GM21723 (cell line): ENCODE results near the gene LPAR3.
A peak's percentile ranks its signal among the peaks of the same experiment; 100 is the strongest.

ENCODE experiments used
- ATAC-seq: cut with Tn5 transposase; IDR thresholded peaks from one replicate; pipeline ENCODE4 v1.9.1; 2021; ENCODE audit warnings: mild to moderate bottlenecking, moderate library complexity; ENCODE audit not compliant: unreplicated experiment

LPAR3 gene

GRCh38 chr1:84780000-84780716, 112.8 kb downstream of the LPAR3 start:
- ATAC-seq, result no peak

DNA sequence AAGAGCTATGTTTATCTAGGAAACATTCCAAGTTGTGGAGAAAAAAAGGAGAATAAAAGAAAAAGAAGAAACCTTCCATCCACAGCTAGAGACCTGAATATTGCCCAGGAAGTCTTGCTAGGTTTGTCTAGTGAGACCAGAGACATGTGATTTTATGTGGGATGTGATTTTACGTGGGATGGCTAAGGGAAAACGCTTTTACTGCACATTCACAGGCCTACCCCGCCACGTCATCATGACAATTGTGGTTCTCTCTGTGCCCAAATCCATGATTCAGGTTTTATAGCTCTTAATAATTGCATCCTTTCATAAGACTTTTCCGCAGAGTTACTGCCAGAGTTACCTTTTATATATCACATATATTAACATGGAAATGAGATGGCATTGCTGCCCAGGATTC, 116.4 kb downstream of the LPAR3 start:
- ATAC-seq, result no peak

DNA sequence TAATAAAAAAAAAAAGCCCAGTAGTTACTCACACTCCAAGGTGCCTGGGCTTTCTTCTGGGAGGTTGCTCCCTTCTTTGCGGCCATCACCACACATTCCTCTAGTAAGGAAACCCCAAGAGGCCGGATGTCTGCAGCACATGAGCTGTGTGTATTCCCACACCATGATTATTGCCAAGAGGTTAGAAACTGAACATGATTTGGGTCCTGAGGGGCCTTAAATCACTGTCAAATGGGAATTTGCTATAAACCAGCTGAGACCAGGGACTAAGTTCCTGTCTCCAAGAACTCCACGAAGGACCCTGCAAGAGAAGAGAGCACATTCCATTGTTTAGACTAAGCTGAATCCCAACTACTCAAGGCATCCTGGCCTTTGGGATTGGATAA, 117.5 kb downstream of the LPAR3 start:
- ATAC-seq, result no peak

DNA sequence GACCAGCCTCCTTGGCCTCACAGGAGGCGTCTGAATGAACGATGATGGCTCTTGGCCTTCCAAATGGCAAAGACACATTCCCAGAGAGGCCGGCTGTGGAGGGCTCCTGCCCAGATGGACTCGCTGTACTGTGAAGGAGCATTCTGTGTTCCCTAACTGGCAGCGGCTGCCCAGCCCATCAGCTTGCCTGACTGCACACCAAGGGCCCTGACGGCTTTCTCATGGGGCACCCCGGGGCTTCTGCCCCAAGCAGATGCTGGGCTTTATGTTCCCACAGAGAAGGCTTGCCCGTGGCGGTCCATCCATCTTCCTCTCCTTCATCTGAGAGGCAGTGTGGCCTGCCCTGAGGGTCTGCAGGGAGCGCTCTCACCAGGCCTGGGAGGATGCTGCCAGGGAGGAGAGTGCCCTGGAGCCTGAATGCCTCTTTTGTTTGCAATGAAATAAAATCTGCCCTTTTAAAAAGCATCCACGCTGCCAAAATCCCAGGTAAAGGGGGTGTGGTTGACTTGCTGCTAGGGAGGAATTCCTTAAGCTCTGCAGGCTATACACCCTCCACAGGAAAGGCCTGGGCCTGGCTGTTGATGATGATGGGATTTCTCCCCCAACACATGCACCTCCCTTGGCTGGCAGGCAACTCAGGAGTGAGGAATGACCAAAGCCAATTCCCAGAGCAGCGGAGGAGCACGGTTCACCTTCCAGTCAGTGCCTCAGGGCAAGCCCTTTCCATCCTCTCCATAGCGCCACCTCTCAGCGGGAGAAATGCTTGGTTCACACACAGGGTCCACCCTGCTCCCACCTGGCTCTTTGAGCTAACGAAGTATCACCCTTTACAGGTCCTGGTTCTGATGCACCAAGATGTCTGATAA, 118.1 kb downstream of the LPAR3 start:
- ATAC-seq, result no peak

DNA sequence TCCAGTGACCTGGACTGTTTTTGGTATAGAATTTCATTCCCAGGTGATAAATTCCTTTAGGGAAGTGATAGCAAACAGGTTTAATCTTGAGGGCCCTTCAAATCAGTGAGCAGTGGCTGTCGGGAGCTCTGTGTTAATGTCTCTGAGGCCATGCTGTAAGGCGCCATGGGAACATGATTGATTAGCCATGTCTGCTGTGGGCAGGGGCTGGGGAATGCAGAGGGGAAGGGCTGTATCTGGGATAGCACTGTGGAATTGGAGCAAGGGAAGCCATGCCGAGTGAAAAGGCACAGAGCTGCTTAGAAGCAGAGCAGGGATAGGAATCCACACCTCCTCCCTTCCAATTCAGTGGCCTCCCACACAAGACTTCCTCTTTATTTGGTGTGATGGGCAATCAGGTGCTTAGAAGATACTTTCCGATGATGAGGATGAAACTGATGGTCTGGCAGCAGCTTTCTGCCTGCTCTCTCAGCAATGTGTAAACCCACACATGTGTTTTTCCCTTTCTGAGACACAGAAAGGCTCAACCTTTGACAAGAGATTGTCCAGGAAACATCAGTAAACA, 119.0 kb downstream of the LPAR3 start:
- no peak for ATAC-seq

- no peak for ATAC-seq
Measured at GRCh38 chr1:84773195-84773594, 119.8 kb downstream of the LPAR3 start.

GRCh38 chr1:84772428-84772943, 120.5 kb downstream of the LPAR3 start:
- ATAC-seq, result peak; percentile 78

GRCh38 chr1:84771895-84772294, 121.1 kb downstream of the LPAR3 start:
- peak; percentile 20 for ATAC-seq

- ATAC-seq, result no peak
Measured at GRCh38 chr1:84770481-84770880, 122.5 kb downstream of the LPAR3 start.

DNA sequence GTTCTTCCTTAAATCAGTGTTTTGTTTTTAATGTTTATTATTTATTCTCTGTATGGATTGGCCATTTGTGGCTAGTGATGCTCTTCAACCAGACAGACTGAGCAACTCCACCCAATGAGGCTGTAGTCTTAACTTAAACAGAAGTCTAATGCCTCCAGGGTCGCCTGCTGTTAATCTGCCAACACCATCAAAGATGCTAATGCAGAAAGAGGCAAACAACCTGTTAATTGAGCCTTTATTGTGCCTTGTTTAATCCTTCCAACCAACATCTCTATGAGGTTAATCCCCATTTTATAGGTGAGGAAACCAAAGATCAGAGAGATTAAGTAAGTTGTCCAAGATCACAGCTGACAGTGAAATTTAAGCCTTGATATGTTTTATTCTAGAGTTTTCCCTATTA, 123.4 kb downstream of the LPAR3 start:
- ATAC-seq, result no peak

DNA sequence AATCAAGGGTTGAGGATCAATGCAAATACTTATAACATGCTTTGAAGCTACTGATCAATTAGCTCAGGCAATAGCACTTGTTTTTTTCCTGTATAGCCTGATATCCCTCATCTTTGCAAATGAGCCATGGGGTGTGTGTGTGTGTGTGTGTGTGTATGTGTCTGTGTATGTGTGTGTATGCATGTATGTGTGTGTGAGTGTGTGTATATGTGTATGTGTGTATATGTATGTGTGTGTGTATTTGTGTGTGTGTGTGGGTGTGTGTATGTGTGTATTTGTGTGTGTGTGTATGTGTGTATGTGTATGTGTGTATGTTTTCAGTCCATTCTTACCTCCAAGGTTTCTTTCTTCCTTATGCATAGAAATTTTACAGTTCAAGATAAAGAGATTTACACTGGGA, 124.4 kb downstream of the LPAR3 start:
- ATAC-seq, result no peak

DNA sequence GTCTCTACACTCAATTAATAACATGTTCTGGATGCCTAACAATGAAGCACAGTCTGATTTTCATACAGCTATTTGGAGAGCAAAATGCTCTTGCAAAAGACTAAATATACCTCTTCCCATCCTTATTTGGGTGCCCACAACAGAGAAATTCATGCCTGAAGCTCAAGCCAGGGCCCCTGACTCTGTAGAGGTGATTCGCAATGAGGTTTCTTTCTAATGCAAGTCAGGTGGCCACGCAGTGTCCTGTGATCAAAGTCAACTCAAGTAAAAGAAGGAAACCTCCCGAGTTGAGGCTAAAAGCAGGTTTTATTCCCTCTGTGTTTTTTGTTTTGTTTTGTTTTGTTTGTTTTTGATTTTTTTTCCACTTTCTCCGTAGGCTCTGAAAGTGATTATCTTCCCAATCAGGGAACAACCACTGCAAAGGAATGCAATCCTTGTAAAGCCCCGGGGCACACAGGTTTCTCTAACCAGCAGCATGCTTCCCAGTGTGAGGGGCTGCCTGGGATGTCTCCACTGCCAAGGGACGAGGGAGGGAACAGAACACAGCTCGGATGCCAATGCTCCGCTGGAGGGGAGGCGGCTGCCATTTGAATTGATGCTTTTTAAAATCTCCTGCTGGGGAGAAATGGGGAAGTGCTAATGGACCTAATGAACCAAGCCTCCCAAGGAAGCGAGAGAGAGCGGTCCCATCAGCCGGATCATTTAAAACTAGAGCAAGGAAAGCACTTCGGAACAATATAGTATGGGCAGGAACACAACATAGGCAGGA, 128.9 kb downstream of the LPAR3 start:
- ATAC-seq, result no peak

- ATAC-seq, result no peak
Measured at GRCh38 chr1:84762664-84763063, 130.3 kb downstream of the LPAR3 start.
